Mammary epithelial cell (primary cell): ENCODE measurements around the gene UNK.
"Not testable (repeated sequence)": the region's sequence is repeated elsewhere in the genome, so short reads cannot be mapped to it uniquely, and the experiment has no call there.

Source experiments
- CTCF ChIP-seq, 2 donors: IDR thresholded peaks in 1 of 2; conservative IDR thresholded peaks in 1 of 2; 2 replicates each; pipeline ENCODE4 v1.5.1; 2011 to 2012; ENCODE audit warnings: inconsistent platforms in 2 of 2, low read length in 2 of 2, mild to moderate bottlenecking in 2 of 2, control low read depth in 1 of 2, low read depth in 1 of 2; ENCODE audit not compliant: insufficient read depth in 1 of 2; ENCODE audit errors: extremely low read depth in 1 of 2
- EZH2 ChIP-seq: IDR thresholded peaks from 2 replicates; pipeline ENCODE4 v1.6.1; 2012; ENCODE audit warnings: low read length, inconsistent platforms, borderline replicate concordance

GRCh38 chr17:75759978-75760640 lies 24.5 kb upstream of the UNK start:
- not testable (repeated sequence) for TF ChIP-seq CTCF (conservative IDR thresholded peaks at IDR 0.05 in 1 of 2, IDR thresholded peaks at IDR 0.05 in 1 of 2; ENCODE audit: extremely low read depth in 1 of 2, insufficient read depth in 1 of 2, low read depth in 1 of 2, low read length in 2 of 2); EZH2
